Keratinocyte (primary cell): ENCODE results near the gene PARP16. TPM values are rescaled to one million over a fixed set of nuclear protein-coding genes. Genes with fewer than 3 reads are reported as not detected.

ENCODE experiments used
- DNase-seq: peaks from one replicate; pipeline ENCODE4 v3.0.0-alpha.2; 2011; ENCODE audit warnings: low read depth, missing footprints, low spot score
- FAIRE-seq: peaks from 2 replicates; lab custom pipeline; 2011; peaks lifted over from hg19 to GRCh38; lab: Jason Lieb, UNC
- H2AFZ ChIP-seq: 2 replicates; pipeline ENCODE4 v1.6.0; 2012; ENCODE audit warnings: low read length, control low read depth, inconsistent platforms; ENCODE audit not compliant: control insufficient read depth
- H3K27ac ChIP-seq: 2 replicates; pipeline ENCODE4 v1.5.1; 2011; ENCODE audit warnings: low read length; ENCODE audit not compliant: control insufficient read depth, insufficient read depth
- H3K27me3 ChIP-seq: 3 replicates; pipeline ENCODE4 v1.6.0; 2011; ENCODE audit warnings: low read length; ENCODE audit not compliant: control insufficient read depth, insufficient read depth; ENCODE audit errors: extremely low read depth
- H3K36me3 ChIP-seq, 2 experiments: 2 replicates in 1 of 2; 3 replicates in 1 of 2; pipeline ENCODE4 v1.5.1; 2011; ENCODE audit warnings: low read length in 2 of 2, mild to moderate bottlenecking in 1 of 2; ENCODE audit not compliant: control insufficient read depth in 2 of 2, insufficient read depth in 2 of 2; ENCODE audit errors: extremely low read depth in 1 of 2
- H3K4me1 ChIP-seq: 3 replicates; pipeline ENCODE4 v1.5.1; 2011; ENCODE audit warnings: low read length; ENCODE audit not compliant: control insufficient read depth, insufficient read depth; ENCODE audit errors: extremely low read depth
- H3K4me2 ChIP-seq: 3 replicates; pipeline ENCODE4 v1.6.0; 2011; ENCODE audit warnings: low read depth, low read length; ENCODE audit not compliant: control insufficient read depth, insufficient read depth; ENCODE audit errors: extremely low read depth
- H3K4me3 ChIP-seq, 3 experiments: fragments of 200-600 bp in 1 of 3; sonication (generic) in 1 of 3; 2 replicates in 2 of 3; 3 replicates in 1 of 3; pipeline ENCODE4 v1.5.1; 2011 to 2016; ENCODE audit warnings: low read length in 3 of 3, mild to moderate bottlenecking in 3 of 3, control low read depth in 2 of 3, inconsistent platforms in 1 of 3, low read depth in 1 of 3, mixed read lengths in 1 of 3, mixed run types in 1 of 3, moderate library complexity in 1 of 3; ENCODE audit not compliant: control insufficient read depth in 2 of 3, insufficient read depth in 2 of 3; ENCODE audit errors: extremely low read depth in 1 of 3
- H3K79me2 ChIP-seq: 2 replicates; pipeline ENCODE4 v1.6.0; 2012; ENCODE audit warnings: low read length; ENCODE audit not compliant: control insufficient read depth, insufficient read depth
- H3K9ac ChIP-seq: 3 replicates; pipeline ENCODE4 v1.6.0; 2011; ENCODE audit warnings: low read length; ENCODE audit not compliant: control insufficient read depth, insufficient read depth; ENCODE audit errors: extremely low read depth
- H3K9me1 ChIP-seq: 3 replicates; pipeline ENCODE4 v1.6.0; 2011; ENCODE audit warnings: low read length; ENCODE audit not compliant: control insufficient read depth, insufficient read depth; ENCODE audit errors: extremely low read depth
- H3K9me3 ChIP-seq: 2 replicates; pipeline ENCODE4 v1.5.1; 2012; ENCODE audit warnings: low read depth, low read length; ENCODE audit not compliant: control insufficient read depth
- H4K20me1 ChIP-seq: 3 replicates; pipeline ENCODE4 v1.6.0; 2011; ENCODE audit warnings: low read length; ENCODE audit not compliant: control insufficient read depth, insufficient read depth; ENCODE audit errors: extremely low read depth
- EZH2 ChIP-seq: IDR thresholded peaks from one replicate; pipeline ENCODE4 v1.6.1; 2012; ENCODE audit warnings: inconsistent platforms, mild to moderate bottlenecking, low read length, moderate library complexity
- dilution Hi-C: fragments of 300-500 bp; cut with MboI; formaldehyde crosslinking; loops from one replicate; pipeline ENCODE4 v1.7.0; 2020; ENCODE audit warnings: low sequenced_read_pairs; ENCODE audit not compliant: extremely low pct_ligation_motif_present
- polyA plus RNA-seq, 5 experiments: library from polyadenylated mRNA; depleted of rRNA in 3 of 5; stranded (reverse) in 3 of 5; stranded (forward) in 1 of 5; unstranded in 1 of 5; fragments of >200 nt; gene quantifications; 1 replicate in 1 of 5; 2 replicates in 3 of 5; 3 replicates in 1 of 5; pipeline versions ENCODE4 v1.2.1 to v1.2.3, GENCODE V29; 2011 to 2012; ENCODE audit warnings: missing spikeins in 2 of 5, low read depth in 1 of 5, low replicate concordance in 1 of 5
- TF ChIP-seq, protein P1 (sequence below), 3 experiments: IDR thresholded peaks in 1 of 3; conservative IDR thresholded peaks in 1 of 3; optimal IDR thresholded peaks in 1 of 3; 2 replicates in 2 of 3; 3 replicates in 1 of 3; pipeline versions ENCODE3 to v1.5.1; 2011; ENCODE audit warnings: low read length in 3 of 3, mild to moderate bottlenecking in 3 of 3, moderate library complexity in 2 of 3, control low read depth in 1 of 3, inconsistent platforms in 1 of 3; ENCODE audit not compliant: insufficient read depth in 2 of 3; ENCODE audit errors: extremely low read depth in 1 of 3

Gene PARP16
- polyA plus RNA-seq, 1 donor (not counting 4 experiments of a cell fraction or from before 2014, with no cell fraction given) = 2.1 TPM

DNA sequence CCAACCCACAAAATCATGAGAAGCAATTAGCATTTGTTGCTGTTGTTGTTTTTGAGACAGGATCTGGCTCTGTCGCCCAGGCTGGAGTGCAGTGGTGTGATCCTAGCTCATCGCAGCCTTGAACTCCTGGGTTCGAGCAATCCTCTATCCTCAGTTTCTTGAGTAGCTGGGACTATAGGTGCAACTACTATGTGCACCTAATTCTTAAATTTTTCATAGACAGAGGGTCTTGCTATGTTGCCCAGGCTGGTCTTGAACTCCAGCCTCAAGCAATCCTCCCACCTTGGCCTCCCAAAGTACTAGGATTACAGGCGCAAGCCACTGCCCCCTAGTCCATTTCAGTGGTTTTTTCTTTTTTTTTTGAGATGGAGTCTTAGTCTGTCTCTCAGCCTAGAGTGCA, 18.3 kb downstream of the PARP16 start:
- TF ChIP-seq, protein P1, sequence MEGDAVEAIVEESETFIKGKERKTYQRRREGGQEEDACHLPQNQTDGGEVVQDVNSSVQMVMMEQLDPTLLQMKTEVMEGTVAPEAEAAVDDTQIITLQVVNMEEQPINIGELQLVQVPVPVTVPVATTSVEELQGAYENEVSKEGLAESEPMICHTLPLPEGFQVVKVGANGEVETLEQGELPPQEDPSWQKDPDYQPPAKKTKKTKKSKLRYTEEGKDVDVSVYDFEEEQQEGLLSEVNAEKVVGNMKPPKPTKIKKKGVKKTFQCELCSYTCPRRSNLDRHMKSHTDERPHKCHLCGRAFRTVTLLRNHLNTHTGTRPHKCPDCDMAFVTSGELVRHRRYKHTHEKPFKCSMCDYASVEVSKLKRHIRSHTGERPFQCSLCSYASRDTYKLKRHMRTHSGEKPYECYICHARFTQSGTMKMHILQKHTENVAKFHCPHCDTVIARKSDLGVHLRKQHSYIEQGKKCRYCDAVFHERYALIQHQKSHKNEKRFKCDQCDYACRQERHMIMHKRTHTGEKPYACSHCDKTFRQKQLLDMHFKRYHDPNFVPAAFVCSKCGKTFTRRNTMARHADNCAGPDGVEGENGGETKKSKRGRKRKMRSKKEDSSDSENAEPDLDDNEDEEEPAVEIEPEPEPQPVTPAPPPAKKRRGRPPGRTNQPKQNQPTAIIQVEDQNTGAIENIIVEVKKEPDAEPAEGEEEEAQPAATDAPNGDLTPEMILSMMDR (optimal IDR thresholded peaks at IDR 0.05 in 1 of 3, IDR thresholded peaks at IDR 0.05 in 1 of 3, conservative IDR thresholded peaks at IDR 0.05 in 1 of 3; ENCODE audit: extremely low read depth in 1 of 3, insufficient read depth in 2 of 3, low read length in 3 of 3) = no peak
- TF ChIP-seq EZH2 = no peak
- no peak for DNase-seq
- Histone ChIP-seq H3K4me2 (no peak overlapping the region), H3K79me2 (no peaks in the 10 kb centered on the region), H4K20me1 (no peaks in the 10 kb centered on the region), H3K9me1 (no peaks in the 10 kb centered on the region), H3K9me3 (no peaks in the 10 kb centered on the region), H3K4me1 (no peaks in the 10 kb centered on the region), H2AFZ (no peak overlapping the region), H3K27ac (no peak overlapping the region), H3K9ac (no peak overlapping the region), H3K4me3 (no peak overlapping the region), H3K36me3 (peaks cover 0 to 2% of the 10 kb centered on the region in 2 experiments), H3K27me3 (no peaks in the 10 kb centered on the region)
- FAIRE-seq = no peak
- dilution Hi-C loops = no loop called here

DNA sequence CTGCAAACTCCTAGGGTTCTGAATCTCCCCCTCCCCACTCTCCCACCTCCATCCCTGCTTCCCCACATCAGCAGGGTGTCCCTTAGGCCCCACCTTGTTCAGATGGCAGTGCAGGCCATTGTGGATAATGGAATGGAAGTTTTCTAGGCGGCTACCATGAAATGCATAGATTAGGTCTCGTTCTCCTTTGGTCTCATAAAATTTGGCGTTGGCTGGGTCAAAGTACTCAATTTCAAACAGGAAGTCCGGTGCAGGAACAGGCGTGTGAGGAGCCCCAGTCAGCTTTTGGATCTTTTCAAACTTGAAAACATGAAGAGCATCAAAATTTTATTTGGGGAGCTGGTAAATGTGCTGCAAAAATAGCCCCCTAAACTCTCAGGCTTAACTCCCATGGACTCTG, 20.2 kb downstream of the PARP16 start:
- Histone ChIP-seq H3K4me3 (no peak overlapping the region), H4K20me1 (no peaks in the 10 kb centered on the region), H3K9me3 (no peaks in the 10 kb centered on the region), H3K27ac (no peak overlapping the region), H3K79me2 (no peaks in the 10 kb centered on the region), H3K36me3 (peaks cover 0 to 3% of the 10 kb centered on the region in 2 experiments), H2AFZ (no peak overlapping the region), H3K27me3 (no peaks in the 10 kb centered on the region), H3K9me1 (no peaks in the 10 kb centered on the region), H3K4me1 (no peaks in the 10 kb centered on the region), H3K9ac (no peak overlapping the region), H3K4me2 (no peak overlapping the region)
- DNase-seq (no peak), FAIRE-seq (no peak)
- dilution Hi-C loops = no loop called here
- TF ChIP-seq, protein P1 (optimal IDR thresholded peaks at IDR 0.05 in 1 of 3, IDR thresholded peaks at IDR 0.05 in 1 of 3, conservative IDR thresholded peaks at IDR 0.05 in 1 of 3; ENCODE audit: extremely low read depth in 1 of 3, insufficient read depth in 2 of 3, low read length in 3 of 3) = no peak
- TF ChIP-seq EZH2 = no peak
